ENCODE measurements around the gene PREX1.
A peak's percentile ranks its signal among the peaks of the same experiment; 100 is the strongest.
"Not testable (repeated sequence)": the region's sequence is repeated elsewhere in the genome, so short reads cannot be mapped to it uniquely, and the experiment has no call there.

PREX1 gene

GRCh38 chr20:48827855-48828733, at the start of gene PREX1:
TSS of gene PREX1 (minus strand) at chr20:48827999. CDS start at chr20:48827860, 139 bp downstream.
- peak; percentile 61 to 79 for DNase-seq (ENCODE audit: low read depth in 2 of 2)

- no peak for DNase-seq (ENCODE audit: low read depth in 2 of 2)
Measured at GRCh38 chr20:48877304-48877703, 49.5 kb upstream of the PREX1 start.

- no peak for DNase-seq (ENCODE audit: low read depth in 2 of 2)
Measured at GRCh38 chr20:48875914-48876240, 48.1 kb upstream of the PREX1 start.

GRCh38 chr20:48875233-48875913, 47.6 kb upstream of the PREX1 start:
- no peak for DNase-seq (ENCODE audit: low read depth in 2 of 2)

- DNase-seq (ENCODE audit: low read depth in 2 of 2), result not testable (repeated sequence)
Measured at GRCh38 chr20:48869442-48869841, 41.6 kb upstream of the PREX1 start.

- DNase-seq (ENCODE audit: low read depth in 2 of 2), result no peak
Measured at GRCh38 chr20:48866936-48867335, 39.1 kb upstream of the PREX1 start.

GRCh38 chr20:48864738-48865318, 37.0 kb upstream of the PREX1 start:
- no peak for DNase-seq (ENCODE audit: low read depth in 2 of 2)

- DNase-seq (ENCODE audit: low read depth in 2 of 2), result no peak
Measured at GRCh38 chr20:48864254-48864653, 36.5 kb upstream of the PREX1 start.

- no peak for DNase-seq (ENCODE audit: low read depth in 2 of 2)
Measured at GRCh38 chr20:48862279-48862678, 34.5 kb upstream of the PREX1 start.

GRCh38 chr20:48861444-48861843, 33.6 kb upstream of the PREX1 start:
- DNase-seq (ENCODE audit: low read depth in 2 of 2), result no peak

- DNase-seq (ENCODE audit: low read depth in 2 of 2), result no peak
Measured at GRCh38 chr20:48858075-48858790, 30.4 kb upstream of the PREX1 start.

- DNase-seq (ENCODE audit: low read depth in 2 of 2), result no peak
Measured at GRCh38 chr20:48856130-48856529, 28.3 kb upstream of the PREX1 start.

- DNase-seq (ENCODE audit: low read depth in 2 of 2), result no peak
Measured at GRCh38 chr20:48855046-48855445, 27.2 kb upstream of the PREX1 start.

- DNase-seq (ENCODE audit: low read depth in 2 of 2), result no peak
Measured at GRCh38 chr20:48852609-48853008, 24.8 kb upstream of the PREX1 start.

- no peak for DNase-seq (ENCODE audit: low read depth in 2 of 2)
Measured at GRCh38 chr20:48851579-48851978, 23.8 kb upstream of the PREX1 start.

- no peak for DNase-seq (ENCODE audit: low read depth in 2 of 2)
Measured at GRCh38 chr20:48850977-48851299, 23.1 kb upstream of the PREX1 start.

GRCh38 chr20:48850257-48850976, 22.6 kb upstream of the PREX1 start:
- DNase-seq (ENCODE audit: low read depth in 2 of 2), result no peak

GRCh38 chr20:48849779-48850178, 22.0 kb upstream of the PREX1 start:
- DNase-seq (ENCODE audit: low read depth in 2 of 2), result no peak

- no peak for DNase-seq (ENCODE audit: low read depth in 2 of 2)
Measured at GRCh38 chr20:48849299-48849698, 21.5 kb upstream of the PREX1 start.

- no peak for DNase-seq (ENCODE audit: low read depth in 2 of 2)
Measured at GRCh38 chr20:48847498-48848205, 19.9 kb upstream of the PREX1 start.
